HCT116 (cell line): ENCODE results near the gene CNST. TPM values are rescaled to one million over a fixed set of nuclear protein-coding genes. Genes with fewer than 3 reads are reported as not detected.

Experiments
- ATAC-seq: fragments of 200-7000 bp; cut with Tn5 transposase; 2 replicates; pipeline ENCODE4 v1.9.1; 2020; ENCODE audit warnings: mild to moderate bottlenecking, moderate library complexity
- BruUV-seq: library from RNA; stranded (reverse); fragments of 400-500 nt; replicated peaks from 2 replicates; lab custom pipeline; 2021; lab: Mats Ljungman, UMichigan
- CTCF ChIA-PET: fragments of 300-600 bp; sonication (Branson Sonifier 250); formaldehyde crosslinking; loops from one replicate; lab custom pipeline; 2021; ENCODE audit warnings: antibody characterized with exemption; lab: Charles Lee
- POLR2A ChIA-PET: fragments of 300-600, 350-600 bp; sonication (Branson Sonifier 250); formaldehyde crosslinking; loops from one replicate; lab custom pipeline; 2021; ENCODE audit warnings: antibody characterized with exemption; lab: Charles Lee
- RAD21 ChIA-PET, 2 experiments: fragments of 300-600 bp; sonication (Branson Sonifier 250); formaldehyde crosslinking; loops; one replicate each; lab custom pipeline; 2023; ENCODE audit warnings: low total read pairs in 2 of 2; ENCODE audit not compliant: uncharacterized antibody in 2 of 2, unreplicated experiment in 2 of 2, low non-redundant PET in 1 of 2; lab: Charles Lee
- DNase-seq: peaks from one replicate; pipeline ENCODE4 v3.0.0-alpha.2; 2010; ENCODE audit warnings: low read depth, low spot score
- H2AFZ ChIP-seq: fragments of 200-600 bp; shearing (Covaris generic), sonication (generic); 2 replicates; pipeline ENCODE4 v1.6.1; 2017; ENCODE audit warnings: low read depth, mixed run types, mixed read lengths, antibody characterized with exemption, low read length; ENCODE audit not compliant: poor library complexity, severe bottlenecking
- H3K27ac ChIP-seq: 2 replicates; pipeline ENCODE4 v1.5.1; 2012; ENCODE audit warnings: low read depth, low read length
- H3K27me3 ChIP-seq: fragments of 200-600 bp; sonication (generic); 2 replicates; pipeline ENCODE4 v1.6.1; 2016; ENCODE audit warnings: mixed run types, low read length, mixed read lengths; ENCODE audit not compliant: insufficient read depth
- H3K36me3 ChIP-seq, 2 experiments: fragments of 200-500 bp in 1 of 2; fragments of 200-600 bp in 1 of 2; sonication (Bioruptor generic) in 1 of 2; sonication (generic) in 1 of 2; 2 replicates each; pipeline versions ENCODE4 v1.5.1 to v1.6.1; 2014 to 2016; ENCODE audit warnings: low read length in 2 of 2, inconsistent platforms in 1 of 2, mixed read lengths in 1 of 2, mixed run types in 1 of 2; ENCODE audit not compliant: insufficient read depth in 2 of 2, control insufficient read depth in 1 of 2
- H3K4me1 ChIP-seq, 2 experiments: fragments of 200-600 bp in 1 of 2; sonication (generic) in 1 of 2; 2 replicates each; pipeline versions ENCODE4 v1.5.1 to v1.6.1; 2012 to 2017; ENCODE audit warnings: low read length in 2 of 2, inconsistent platforms in 1 of 2, mild to moderate bottlenecking in 1 of 2, mixed read lengths in 1 of 2, mixed run types in 1 of 2, moderate library complexity in 1 of 2; ENCODE audit not compliant: insufficient read depth in 2 of 2, control insufficient read depth in 1 of 2
- H3K4me2 ChIP-seq: fragments of 200-600 bp; sonication (generic); 2 replicates; pipeline ENCODE4 v1.6.1; 2017; ENCODE audit warnings: mixed run types, low read length, mixed read lengths
- H3K4me3 ChIP-seq, 2 experiments: fragments of 200-600 bp in 1 of 2; sonication (generic) in 1 of 2; replicated peaks in 1 of 2; 2 replicates each; pipeline ENCODE4 v1.5.1; 2011 to 2016; ENCODE audit warnings: low read length in 2 of 2, control low read depth in 1 of 2, low read depth in 1 of 2, mild to moderate bottlenecking in 1 of 2, mixed read lengths in 1 of 2, mixed run types in 1 of 2
- H3K79me2 ChIP-seq: fragments of 200-600 bp; sonication (generic); 2 replicates; pipeline ENCODE4 v1.6.1; 2017; ENCODE audit warnings: mild to moderate bottlenecking, mixed run types, low read length, moderate library complexity, mixed read lengths; ENCODE audit not compliant: insufficient read depth
- H3K9ac ChIP-seq: fragments of 200-600 bp; sonication (generic); 2 replicates; pipeline ENCODE4 v1.6.1; 2016; ENCODE audit warnings: low read length, mixed read lengths
- H3K9me2 ChIP-seq: fragments of 200-600 bp; sonication (generic), shearing (Covaris generic); 2 replicates; pipeline ENCODE4 v1.6.1; 2017; ENCODE audit warnings: mixed run types, mild to moderate bottlenecking, moderate library complexity; ENCODE audit not compliant: insufficient read depth
- H3K9me3 ChIP-seq, 2 experiments: fragments of 200-500 bp in 1 of 2; fragments of 200-600 bp in 1 of 2; sonication (Bioruptor generic) in 1 of 2; sonication (generic) in 1 of 2; 2 replicates each; pipeline ENCODE4 v1.6.1; 2014 to 2017; ENCODE audit warnings: low read length in 2 of 2, mixed read lengths in 2 of 2, inconsistent platforms in 1 of 2, low read depth in 1 of 2, mild to moderate bottlenecking in 1 of 2, mixed run types in 1 of 2, moderate library complexity in 1 of 2; ENCODE audit not compliant: control insufficient read depth in 1 of 2, insufficient read depth in 1 of 2
- H4K20me1 ChIP-seq: fragments of 200-600 bp; sonication (generic), shearing (Covaris generic); 2 replicates; pipeline ENCODE4 v1.6.1; 2017; ENCODE audit warnings: mixed run types, mild to moderate bottlenecking, moderate library complexity; ENCODE audit not compliant: insufficient read depth
- ATF3 ChIP-seq: IDR thresholded peaks from 2 replicates; pipeline ENCODE4 v1.6.1; 2012
- CEBPB ChIP-seq: IDR thresholded peaks from 2 replicates; pipeline ENCODE4 v1.6.1; 2012; ENCODE audit warnings: low read depth
- CTCF ChIP-seq, 3 experiments: fragments of 200-600 bp in 1 of 3; sonication (generic) in 1 of 3; IDR thresholded peaks in 2 of 3; conservative IDR thresholded peaks in 1 of 3; 2 replicates each; pipeline ENCODE4 v1.5.1; 2012 to 2017; ENCODE audit warnings: low read depth in 2 of 3, low read length in 2 of 3, antibody characterized with exemption in 1 of 3, borderline replicate concordance in 1 of 3, control low read depth in 1 of 3, mild to moderate bottlenecking in 1 of 3, mixed read lengths in 1 of 3, mixed run types in 1 of 3, moderate library complexity in 1 of 3; ENCODE audit not compliant: insufficient read depth in 1 of 3
- EGR1 ChIP-seq: IDR thresholded peaks from 2 replicates; pipeline ENCODE4 v1.6.1; 2012; ENCODE audit warnings: low read depth
- ELF1 ChIP-seq: IDR thresholded peaks from 2 replicates; pipeline ENCODE4 v1.6.1; 2012; ENCODE audit warnings: low read depth, borderline replicate concordance
- EZH2 ChIP-seq: fragments of 200-600 bp; sonication (generic); IDR thresholded peaks from 2 replicates; pipeline ENCODE4 v1.6.1; 2017; ENCODE audit warnings: antibody characterized with exemption, mixed run types
- EZH2phosphoT487 ChIP-seq: fragments of 200-600 bp; IDR thresholded peaks from 2 replicates; pipeline ENCODE4 v1.6.1; 2018; ENCODE audit warnings: antibody characterized with exemption, borderline replicate concordance
- FOSL1 ChIP-seq: IDR thresholded peaks from 2 replicates; pipeline ENCODE4 v1.6.1; 2012; ENCODE audit warnings: low read depth
- JUND ChIP-seq: IDR thresholded peaks from 2 replicates; pipeline ENCODE4 v1.6.1; 2012
- POLR2A ChIP-seq: IDR thresholded peaks from 2 replicates; pipeline ENCODE4 v1.7.0; 2011; ENCODE audit warnings: borderline replicate concordance; ENCODE audit not compliant: insufficient read depth, insufficient read length; ENCODE audit errors: extremely low read depth
- POLR2AphosphoS5 ChIP-seq: IDR thresholded peaks from 2 replicates; pipeline ENCODE4 v1.6.1; 2011; ENCODE audit warnings: mild to moderate bottlenecking, low read depth, low read length, moderate library complexity
- SP1 ChIP-seq: IDR thresholded peaks from 2 replicates; pipeline ENCODE4 v1.6.1; 2012; ENCODE audit warnings: low read depth
- SRF ChIP-seq: IDR thresholded peaks from 2 replicates; pipeline ENCODE4 v1.6.1; 2012; ENCODE audit warnings: low read depth
- TCF7L2 ChIP-seq: IDR thresholded peaks from 2 replicates; pipeline ENCODE4 v1.7.0; 2011; ENCODE audit warnings: borderline replicate concordance, inconsistent platforms; ENCODE audit not compliant: insufficient read depth, insufficient read length; ENCODE audit errors: extremely low read depth
- YY1 ChIP-seq: IDR thresholded peaks from 2 replicates; pipeline ENCODE4 v1.6.1; 2011; ENCODE audit warnings: low read length, low read depth, moderate library complexity, mild to moderate bottlenecking; ENCODE audit not compliant: insufficient replicate concordance; ENCODE audit errors: extremely low read depth
- ZBTB33 ChIP-seq: IDR thresholded peaks from 2 replicates; pipeline ENCODE4 v1.6.1; 2011; ENCODE audit warnings: mild to moderate bottlenecking, low read length, moderate library complexity; ENCODE audit not compliant: insufficient replicate concordance; ENCODE audit errors: extremely low read depth
- ZFX ChIP-seq: fragments of 450-650 bp; IDR thresholded peaks from 2 replicates; pipeline ENCODE4 v1.6.1; 2017
- ZNF274 ChIP-seq: fragments of 200-500 bp; sonication (Bioruptor generic); IDR thresholded peaks from 2 replicates; pipeline ENCODE4 v1.6.1; 2014; ENCODE audit warnings: mild to moderate bottlenecking, low read depth, low read length, inconsistent platforms
- intact Hi-C: fragments of 100-400 bp; cut with micrococcal nuclease; formaldehyde crosslinking; loops from 2 replicates; pipeline ENCODE4 v1.10.0; 2022
- total RNA-seq: library from RNA; stranded (reverse); gene quantifications from one replicate; pipeline ENCODE4 v1.2.1, GENCODE V29; 2021; ENCODE audit not compliant: unreplicated experiment

The CNST gene
- total RNA-seq, 1 experiment from 2014 or later = 13.5 TPM

- TF ChIP-seq SP1 (no peak), ATF3 (no peak), SRF (no peak), CEBPB (no peak)
- TF ChIP-seq, all 23 proteins: peak for 0
Observed at GRCh38 chr1:246573491-246573890, 7.2 kb downstream of the CNST start (continued).

- H3K4me2 ChIP-seq = no peak overlapping the region
- peaks cover 67% of the 10 kb centered on the region for H3K79me2 ChIP-seq
- H4K20me1 ChIP-seq = peaks cover 5% of the 10 kb centered on the region; the same call in 1 of the 2 replicates
- DNase-seq (no peak), ATAC-seq (no peak)
- H3K4me3 ChIP-seq = no peak overlapping the region
- no peaks in the 10 kb centered on the region for H3K9me3 ChIP-seq
- no peaks in the 10 kb centered on the region for H3K27me3 ChIP-seq
- no peaks in the 10 kb centered on the region for H3K4me1 ChIP-seq
- POLR2A ChIA-PET = no interaction called here
- no peaks in the 10 kb centered on the region for H3K36me3 ChIP-seq
- H3K27ac ChIP-seq = no peak overlapping the region
- no peaks in the 10 kb centered on the region for H3K9me2 ChIP-seq
- RAD21 ChIA-PET = no interaction called here
- no TSS peak for BruUV-seq
- intact Hi-C loops = no loop called here
- no peak overlapping the region for H3K9ac ChIP-seq
- no peak overlapping the region for H2AFZ ChIP-seq
- CTCF ChIA-PET = no interaction called here
- TF ChIP-seq CTCF (IDR thresholded peaks at IDR 0.05 in 2 of 3, conservative IDR thresholded peaks at IDR 0.05 in 1 of 3; ENCODE audit: borderline replicate concordance in 1 of 3, insufficient read depth in 1 of 3, low read depth in 2 of 3, low read length in 2 of 3) = no peak
- no peak for TF ChIP-seq ZNF274
- TF ChIP-seq TCF7L2 = no peak
- TF ChIP-seq EZH2 = no peak
- no peak for TF ChIP-seq CEBPB
- no peak for TF ChIP-seq EZH2phosphoT487
- TF ChIP-seq YY1 = no peak
- no peak for TF ChIP-seq FOSL1
- TF ChIP-seq POLR2A = no peak
- no peak for TF ChIP-seq JUND
- TF ChIP-seq ZFX = no peak
- TF ChIP-seq ATF3 = no peak
- TF ChIP-seq ZBTB33 = no peak
- no peak for TF ChIP-seq POLR2AphosphoS5
- no peak for TF ChIP-seq ELF1
- TF ChIP-seq EGR1 = no peak
- no peak for TF ChIP-seq SP1
Observed at GRCh38 chr1:246576709-246577032, 10.4 kb downstream of the CNST start.
